K562 (cell line): ENCODE measurements around the gene ADSS2. TPM values are rescaled to one million over a fixed set of nuclear protein-coding genes. Genes with fewer than 3 reads are reported as not detected.

Experiments
- ATAC-seq: fragments of 200-7000 bp; cut with Tn5 transposase; 3 replicates; pipeline ENCODE4 v1.9.1; 2020; ENCODE audit warnings: moderate library complexity
- BruUV-seq: library from RNA; stranded (reverse); fragments of 400-500 nt; replicated peaks from 2 replicates; lab custom pipeline; 2021; lab: Mats Ljungman, UMichigan
- CTCF ChIA-PET: fragments of 300-600 bp; formaldehyde crosslinking; extraction: SDS; loops from one replicate; lab custom pipeline; 2021; ENCODE audit warnings: low intra/inter-chr PET ratio; lab: Yijun Ruan, JAX
- POLR2A ChIA-PET: fragments of 300-600, 350-650 bp; sonication (Branson Sonifier 250); formaldehyde crosslinking; extraction: SDS; loops from one replicate; lab custom pipeline; 2021; ENCODE audit warnings: antibody characterized with exemption, inconsistent platforms; lab: Yijun Ruan, JAX
- DNase-seq, 4 experiments: peaks; one replicate each; pipeline versions ENCODE4 v3.0.0 to v3.0.0-alpha.2; 2011 to 2018; ENCODE audit warnings: low spot score in 3 of 4, mixed read lengths in 3 of 4; ENCODE audit errors: extremely low read depth in 1 of 4
- FAIRE-seq: peaks from 2 replicates; lab custom pipeline; 2011; peaks lifted over from hg19 to GRCh38; lab: Jason Lieb, UNC
- H2AFZ ChIP-seq: 2 replicates; pipeline ENCODE4 v1.6.0; 2011; ENCODE audit warnings: low read depth, low read length, control low read depth, inconsistent platforms
- H3K27ac ChIP-seq: fragments of 200-600 bp; 3 replicates; pipeline ENCODE4 v1.8.0; 2011; ENCODE audit warnings: low read depth, mild to moderate bottlenecking, control low read depth, inconsistent platforms, low read length, moderate library complexity, mixed read lengths; ENCODE audit errors: extremely low read depth
- H3K27me3 ChIP-seq, 2 experiments: fragments of 300-600 bp in 1 of 2; 2 replicates in 1 of 2; 3 replicates in 1 of 2; pipeline versions ENCODE4 v1.6.0 to v1.8.0; 2011; ENCODE audit warnings: inconsistent platforms in 2 of 2, low read length in 2 of 2, mild to moderate bottlenecking in 1 of 2, mixed read lengths in 1 of 2, moderate library complexity in 1 of 2; ENCODE audit not compliant: control insufficient read depth in 2 of 2, insufficient read depth in 2 of 2
- H3K36me3 ChIP-seq: fragments of 300-600 bp; 3 replicates; pipeline ENCODE4 v1.8.0; 2011; ENCODE audit warnings: mild to moderate bottlenecking, low read length, inconsistent platforms; ENCODE audit not compliant: control insufficient read depth, insufficient read depth
- H3K4me1 ChIP-seq, 2 experiments: fragments of 200-600 bp in 1 of 2; replicated peaks in 1 of 2; 2 replicates in 1 of 2; 3 replicates in 1 of 2; pipeline versions ENCODE4 v1.5.1 to v1.8.0; 2011; ENCODE audit warnings: inconsistent platforms in 2 of 2, low read length in 2 of 2, mild to moderate bottlenecking in 1 of 2, mixed read lengths in 1 of 2, moderate library complexity in 1 of 2; ENCODE audit not compliant: control insufficient read depth in 2 of 2, insufficient read depth in 2 of 2
- H3K4me2 ChIP-seq: 2 replicates; pipeline ENCODE4 v1.6.1; 2011; ENCODE audit warnings: low read length, control low read depth, inconsistent platforms, mixed read lengths; ENCODE audit not compliant: insufficient read depth
- H3K4me3 ChIP-seq: fragments of 200-600 bp; sonication (generic), shearing (Covaris generic); 2 replicates; pipeline ENCODE4 v1.5.1; 2016; ENCODE audit warnings: control low read depth, inconsistent platforms
- H3K79me2 ChIP-seq: fragments of 200-600 bp; 3 replicates; pipeline ENCODE4 v1.8.0; 2011; ENCODE audit warnings: low read length, inconsistent platforms; ENCODE audit not compliant: control insufficient read depth, insufficient read depth
- H3K9ac ChIP-seq, 2 experiments: 2 replicates each; pipeline versions ENCODE4 v1.6.0 to v1.6.1; 2011; ENCODE audit warnings: low read depth in 2 of 2, low read length in 2 of 2, control low read depth in 1 of 2, inconsistent platforms in 1 of 2, mild to moderate bottlenecking in 1 of 2, mixed read lengths in 1 of 2; ENCODE audit not compliant: insufficient read depth in 1 of 2
- H3K9me1 ChIP-seq: one replicate; pipeline ENCODE4 v1.6.0; 2011; ENCODE audit warnings: inconsistent platforms, mild to moderate bottlenecking, low read length, moderate library complexity; ENCODE audit not compliant: control insufficient read depth, insufficient read depth
- H3K9me3 ChIP-seq: replicated peaks from 2 replicates; pipeline ENCODE4 v1.5.1; 2011; ENCODE audit warnings: low read depth, low read length, inconsistent platforms; ENCODE audit not compliant: control insufficient read depth, insufficient read depth
- H4K20me1 ChIP-seq: replicated peaks from 2 replicates; pipeline ENCODE4 v1.6.1; 2011; ENCODE audit warnings: low read length, inconsistent platforms, mixed read lengths; ENCODE audit not compliant: control insufficient read depth, insufficient read depth
- NEUROD1 ChIP-seq: fragments of 150-350 bp; IDR thresholded peaks from 2 replicates; pipeline ENCODE4 v1.6.1; 2014; ENCODE audit warnings: borderline replicate concordance, low read length, low read depth; ENCODE audit not compliant: partially characterized antibody
- OTX1 ChIP-seq: fragments of 450-650 bp; formaldehyde crosslinking; IDR thresholded peaks from 2 replicates; pipeline ENCODE4 v1.4.0; 2022; ENCODE audit warnings: mild to moderate bottlenecking
- PRDM10 ChIP-seq: fragments of 450-650 bp; IDR thresholded peaks from 2 replicates; pipeline ENCODE4 v1.6.1; 2018; ENCODE audit not compliant: partially characterized antibody
- WGBS: fragments of 100-300 bp; shearing (Covaris generic); methylation state at CpG from one replicate; pipeline ENCODE4 v1.1.6; 2016; ENCODE audit warnings: low coverage, mixed read lengths; ENCODE audit not compliant: insufficient coverage; ENCODE audit errors: missing lambda C conversion rate; 5-methylcytosine and 5-hydroxymethylcytosine counted together
- in situ Hi-C: fragments of 300-500 bp; cut with MboI; formaldehyde crosslinking; loops from 4 replicates; pipeline ENCODE4 v1.15.0; 2018; ENCODE audit warnings: inconsistent platforms, mixed read lengths
- intact Hi-C: fragments of 100-400 bp; cut with micrococcal nuclease; formaldehyde crosslinking; loops from 2 replicates; pipeline ENCODE4 v1.14.2; 2022
- polyA plus RNA-seq, 8 experiments: library from polyadenylated mRNA; depleted of rRNA in 4 of 8; stranded (reverse) in 5 of 8; unstranded in 3 of 8; fragments of >200 nt; fragmentation: Nextera tagmentation in 2 of 8; fragmentation: Illumina TruSeq in 1 of 8; extraction: Ambion mirVana in 2 of 8; extraction: Trizol in 1 of 8; gene quantifications; 2 replicates each; pipeline versions ENCODE4 v1.2.1 to v1.2.3, GENCODE V29; 2011 to 2014; ENCODE audit warnings: inconsistent platforms in 1 of 8, missing spikeins in 1 of 8
- total RNA-seq, 7 experiments: library from RNA; depleted of rRNA in 6 of 7; stranded (reverse); fragments of >200 nt in 6 of 7; fragmentation: Illumina TruSeq in 2 of 7; extraction: Trizol in 2 of 7; gene quantifications; 2 replicates each; pipeline versions ENCODE4 v1.2.1 to v1.2.3, GENCODE V29; 2011 to 2021; ENCODE audit warnings: low replicate concordance in 1 of 7

Gene ADSS2
- total and polyA plus RNA-seq, 9 of the 15 experiments (the other 6 are each of a cell fraction or from before 2014, with no cell fraction given), result 8.8 to 63.8 (median 59.4) TPM

DNA sequence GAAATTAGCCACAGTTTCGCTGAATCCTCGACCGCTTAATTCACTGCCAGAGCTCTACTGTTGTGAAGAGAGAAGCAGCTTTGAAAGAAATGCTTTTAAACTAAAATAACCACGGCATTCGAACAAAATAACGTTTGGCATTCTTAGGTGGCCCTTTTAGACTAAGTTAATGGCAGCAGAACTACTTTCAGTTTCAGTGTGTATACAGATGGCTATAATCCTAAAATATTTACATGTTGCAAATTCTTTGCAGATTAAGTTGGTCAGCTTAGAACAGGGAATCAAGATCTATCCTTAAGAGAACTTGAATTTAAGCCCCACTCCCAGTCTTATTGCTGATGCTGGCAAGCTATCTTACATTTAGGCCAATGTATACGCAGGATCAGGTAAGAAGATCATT is 62.7 kb downstream of the ADSS2 start:
- Histone ChIP-seq H3K9ac (no peak overlapping the region), H3K4me3 (no peak overlapping the region), H4K20me1 (no peaks in the 10 kb centered on the region), H3K36me3 (no peaks in the 10 kb centered on the region), H3K4me2 (no peak overlapping the region), H2AFZ (no peak overlapping the region), H3K9me3 (no peaks in the 10 kb centered on the region), H3K79me2 (no peaks in the 10 kb centered on the region), H3K27ac (no peak overlapping the region), H3K27me3 (no peaks in the 10 kb centered on the region), H3K4me1 (peaks cover 7 to 8% of the 10 kb centered on the region in 2 experiments; a peak in 4 of 5 replicates), H3K9me1 (no peaks in the 10 kb centered on the region)
- intact Hi-C loops (no loop called here), in situ Hi-C loops (no loop called here)
- DNase-seq (no peak), ATAC-seq (no peak), FAIRE-seq (no peak)
- ChIA-PET POLR2A (no interaction called here), CTCF (no interaction called here)
- WGBS, result 69% methylated on average over 7 of the region's 7 CpGs
- BruUV-seq, result no TSS peak
- TF ChIP-seq NEUROD1 (no peak), PRDM10 (no peak), OTX1 (CRISPR knock-in tag) (no peak)
